Measurements from ENCODE around the gene BRD4.

Gene BRD4

DNA sequence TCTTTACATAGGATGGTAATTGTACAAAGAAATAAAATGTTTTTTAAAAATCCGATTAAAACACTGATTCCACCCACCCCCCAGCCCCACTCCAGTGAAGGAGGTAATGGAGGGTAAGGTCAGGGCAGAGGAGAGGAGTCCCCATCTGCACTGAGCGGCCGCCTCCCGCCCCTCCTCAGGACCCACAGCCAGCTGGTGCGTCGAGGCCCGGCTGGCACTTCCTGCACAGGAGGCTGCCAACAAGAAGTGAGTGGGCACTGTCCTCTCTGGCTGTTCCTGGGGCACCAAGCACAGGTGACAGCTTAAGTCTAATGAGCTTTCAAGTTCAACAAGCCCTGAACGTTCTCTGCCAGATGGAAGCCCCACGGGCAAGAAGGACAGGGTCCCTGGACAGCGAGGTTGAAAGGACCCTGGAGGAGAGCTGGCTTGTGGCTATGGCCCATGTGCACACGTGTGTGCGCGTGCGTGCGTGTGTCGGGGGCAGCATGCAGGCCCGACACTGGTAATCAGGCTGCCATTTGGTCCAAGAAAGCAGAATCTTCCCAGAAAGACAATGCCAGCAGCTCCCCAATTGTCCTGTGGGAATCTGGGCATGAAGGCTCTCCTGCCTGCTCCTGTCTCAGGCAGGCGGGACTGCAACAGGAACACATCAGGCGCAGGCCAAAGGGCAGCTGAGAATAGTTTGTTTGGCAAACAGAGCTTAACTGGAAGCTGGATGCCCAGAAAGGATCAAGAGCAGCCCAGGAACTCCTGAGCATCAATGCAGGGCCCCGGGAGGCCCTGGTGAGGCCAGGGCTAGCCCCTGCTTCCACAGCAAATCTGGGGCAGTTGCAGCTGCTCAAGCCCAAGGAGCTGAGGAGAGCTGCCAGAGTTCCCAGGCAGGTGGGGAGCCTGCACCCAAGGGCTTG is 85.0 kb downstream of the BRD4 start:
- DNase-seq: no peak

DNA sequence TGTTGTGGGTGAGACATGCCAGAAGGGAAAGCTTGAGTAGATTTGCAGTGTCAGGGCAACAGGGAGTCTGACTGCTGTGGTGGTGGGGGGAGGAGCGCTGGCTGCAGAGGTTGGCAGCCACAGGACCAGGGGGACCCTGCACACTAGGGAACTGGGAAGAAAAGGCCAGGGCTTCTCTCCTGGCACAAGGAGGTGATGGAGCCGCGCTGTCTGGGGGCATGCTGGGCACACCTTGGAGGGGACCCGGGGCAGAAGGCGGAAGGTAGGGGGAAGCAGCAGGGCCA is 86.2 kb downstream of the BRD4 start:
- no peak for DNase-seq

DNA sequence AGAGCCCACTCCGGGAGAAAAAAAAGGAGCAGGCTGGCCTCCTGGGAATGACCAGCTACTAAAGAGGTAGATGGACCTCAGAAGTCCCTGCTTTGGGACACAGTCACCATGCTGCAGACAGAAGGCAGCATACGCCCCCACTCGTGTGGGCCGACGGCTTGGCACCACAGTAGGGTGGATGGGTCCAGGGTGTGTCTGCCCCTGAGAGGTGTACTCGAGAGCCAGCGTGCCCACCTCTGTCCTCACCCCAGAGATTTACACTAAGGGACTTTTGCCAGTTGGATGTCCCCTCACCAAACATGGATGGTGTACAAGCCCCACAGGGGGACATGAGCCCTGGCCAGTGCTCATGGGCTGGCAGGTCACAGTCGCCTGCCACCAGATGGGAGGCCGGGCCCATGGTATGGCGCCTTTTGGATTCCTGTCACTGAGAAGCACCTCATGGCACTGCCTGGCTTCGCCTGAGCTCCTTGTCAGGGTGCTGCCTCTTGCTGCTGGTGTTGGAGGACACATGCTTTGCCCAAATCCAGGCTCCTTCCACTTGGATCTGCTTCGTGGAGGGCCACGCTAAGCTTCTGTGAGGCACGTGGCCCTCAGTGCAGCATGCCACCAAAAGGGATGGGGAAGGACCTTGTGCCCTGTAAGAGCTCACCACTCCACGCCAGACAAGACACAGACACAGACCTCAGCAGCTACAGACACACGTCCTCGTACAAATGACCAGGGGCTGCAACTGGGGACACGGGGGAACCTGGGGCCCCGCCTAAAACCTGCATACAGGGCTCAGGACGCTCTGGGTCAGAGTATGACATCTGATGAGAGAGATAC is 86.8 kb downstream of the BRD4 start:
- no peak for DNase-seq

DNA sequence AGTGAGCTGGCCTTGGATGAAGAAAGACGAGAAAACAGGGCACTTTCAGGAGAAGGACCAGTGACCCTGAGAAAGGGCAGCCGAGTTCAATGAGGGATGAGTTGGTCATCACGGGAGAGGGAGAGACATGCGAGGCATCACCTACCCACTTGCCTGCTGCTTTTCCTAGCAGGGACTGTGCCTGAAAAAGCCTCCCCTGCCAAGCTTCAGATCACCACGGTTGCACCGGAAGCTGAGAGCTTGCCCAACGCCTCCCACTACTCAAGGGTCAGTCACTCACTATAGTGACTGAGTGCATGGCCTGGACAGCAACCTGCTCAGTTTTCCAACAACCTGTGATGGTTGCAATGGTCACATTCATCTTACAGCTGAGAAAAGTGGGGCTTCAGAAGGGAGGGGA is 87.5 kb downstream of the BRD4 start:
- DNase-seq: no peak

DNA sequence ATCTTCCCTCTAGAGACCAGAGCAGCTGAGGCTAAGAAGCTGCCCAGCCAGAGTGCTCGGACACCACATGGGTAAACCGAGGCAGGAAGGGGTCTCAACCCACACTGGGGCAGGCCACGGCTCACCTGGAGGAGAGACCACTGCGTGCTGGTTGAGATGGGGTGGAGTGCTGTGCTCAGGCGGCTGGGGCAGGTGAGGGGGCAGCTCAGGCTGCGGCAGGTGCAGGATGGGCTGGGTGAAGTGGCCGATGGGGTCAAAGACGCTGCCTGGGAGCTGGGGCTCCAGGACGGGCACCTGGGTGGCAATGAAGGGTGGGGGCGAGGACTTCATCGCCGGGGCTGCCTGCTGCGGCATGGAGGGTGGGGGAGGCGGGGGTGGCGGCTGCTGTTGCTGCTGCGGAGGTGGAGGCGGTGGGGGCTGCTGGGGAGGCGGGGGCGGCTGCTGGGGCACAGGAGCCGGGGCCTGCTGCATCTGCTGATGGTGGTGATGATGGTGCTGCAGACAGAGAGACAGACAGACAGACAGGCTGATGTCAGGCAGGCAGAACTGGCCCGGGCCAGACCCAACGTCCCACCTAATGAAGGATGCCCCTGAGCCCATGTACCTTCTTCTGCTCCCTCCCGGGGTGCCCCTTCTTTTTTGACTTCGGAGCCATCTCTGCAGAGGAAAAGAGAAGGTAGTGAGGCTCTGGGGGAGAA is 88.1 kb downstream of the BRD4 start:
- DNase-seq: no peak

DNA sequence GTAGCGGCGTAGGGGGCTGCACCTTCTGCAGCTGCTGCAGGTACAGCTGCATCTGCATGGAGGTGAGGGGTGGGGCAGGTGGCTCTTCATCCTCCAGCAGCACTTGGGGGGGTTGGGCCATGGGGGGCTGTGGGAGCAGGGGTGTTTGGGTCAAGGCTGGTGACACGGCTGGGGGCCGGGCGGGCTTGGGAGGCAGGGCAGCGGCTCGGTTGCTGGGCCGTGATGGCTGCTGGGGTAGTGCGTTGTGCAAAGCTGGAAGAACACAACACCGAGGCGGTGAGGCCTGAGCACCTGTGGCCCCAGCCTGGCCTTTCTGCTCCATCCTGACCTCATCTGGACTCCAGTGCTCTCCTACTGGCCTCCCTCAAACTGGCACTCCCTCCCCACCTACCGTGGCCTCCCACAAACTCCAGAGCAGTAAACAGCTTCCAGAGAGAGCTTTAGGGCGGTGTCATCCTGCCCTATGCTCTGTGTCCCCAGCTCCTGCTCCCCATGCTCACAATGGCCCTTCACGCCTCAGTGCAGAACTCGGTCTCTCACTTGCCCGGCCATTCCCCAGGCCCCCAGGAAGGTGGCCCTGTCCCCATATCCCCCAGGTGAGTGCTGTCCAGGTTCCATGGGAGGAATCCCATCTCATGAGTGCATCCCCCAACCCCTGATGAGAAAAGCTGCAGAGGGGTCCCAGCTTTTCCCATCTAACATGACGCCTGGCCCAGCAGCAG is 88.9 kb downstream of the BRD4 start:
- no peak for DNase-seq

DNA sequence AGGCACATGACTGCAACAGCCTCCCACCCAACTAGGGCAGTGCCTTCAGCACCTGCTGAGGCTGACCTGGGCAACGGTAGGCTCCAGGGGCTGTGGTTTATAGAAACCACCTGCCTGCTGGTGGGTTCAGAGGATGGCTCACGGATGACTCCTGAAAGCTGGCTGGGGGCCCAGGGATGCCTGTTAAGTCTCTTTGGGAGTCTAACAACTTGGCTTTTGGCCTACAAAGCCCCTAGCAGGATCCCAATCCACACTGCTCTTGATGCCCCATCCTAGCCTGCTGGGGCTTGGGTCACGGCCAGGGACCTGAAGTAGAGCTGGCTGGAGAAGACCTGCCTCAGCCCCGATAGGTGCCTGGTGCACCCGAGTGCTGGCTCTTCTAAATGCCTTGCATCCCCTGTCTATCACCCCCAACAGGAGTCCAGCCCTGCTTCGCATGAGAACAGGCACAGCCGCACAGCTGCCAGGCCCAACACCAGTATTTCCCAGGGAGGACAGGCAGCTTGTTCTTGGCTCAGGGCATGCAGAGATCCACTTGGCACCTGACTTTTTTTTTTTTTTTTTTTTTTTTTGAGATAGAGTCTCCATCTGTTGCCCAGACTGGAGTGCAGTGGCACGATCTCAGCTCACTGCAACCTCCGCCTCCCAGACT is 91.0 kb downstream of the BRD4 start:
- no peak for DNase-seq

DNA sequence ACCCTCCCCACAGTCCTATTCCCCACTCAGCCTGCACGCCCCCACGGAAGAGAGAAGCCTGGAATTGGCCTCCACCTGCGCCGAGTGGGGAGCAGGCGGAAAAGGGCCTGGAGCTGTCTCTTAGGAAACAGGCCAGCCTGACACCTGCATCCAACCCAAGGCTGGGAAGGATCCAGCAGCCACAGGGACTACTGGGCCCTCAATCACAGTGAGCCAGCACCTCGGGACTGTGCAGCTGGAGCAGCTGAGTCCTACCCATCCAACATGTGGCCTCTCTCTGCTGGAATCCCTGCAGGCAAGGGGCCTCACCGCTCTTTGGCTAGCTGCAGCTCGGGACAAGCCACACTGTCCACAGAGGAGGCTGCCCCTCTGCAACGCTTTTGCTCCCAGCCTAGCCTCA is 91.8 kb downstream of the BRD4 start:
- DNase-seq: no peak

DNA sequence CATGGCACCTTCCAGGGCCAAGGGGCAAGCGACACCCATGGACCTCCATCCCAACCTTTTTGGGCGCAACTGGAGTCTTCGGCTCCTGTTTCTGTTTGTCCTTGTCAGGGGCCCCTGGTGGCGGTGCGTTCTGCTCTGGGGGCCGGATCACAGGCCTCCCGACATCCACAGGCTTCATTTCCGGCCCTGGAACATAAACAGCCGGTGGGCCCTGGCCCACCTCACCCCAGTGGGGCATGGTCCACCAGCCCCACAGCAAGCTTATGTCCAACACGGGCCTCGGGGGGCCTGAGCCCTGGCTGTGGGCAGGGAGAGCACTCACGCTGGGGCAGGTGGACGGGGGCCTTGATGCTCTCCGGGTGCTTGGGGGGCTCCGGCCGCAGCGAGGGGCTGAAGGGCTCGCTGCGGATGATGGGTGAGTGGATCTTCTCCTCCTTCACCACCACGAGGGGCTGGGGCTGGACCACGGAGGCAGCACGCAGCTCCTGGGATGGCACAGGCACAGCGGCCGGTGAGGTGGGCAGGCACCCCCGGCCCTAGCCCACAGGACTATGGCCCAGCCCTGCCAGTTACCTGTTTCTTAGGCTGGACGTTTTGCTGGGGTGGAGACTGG is 92.9 kb downstream of the BRD4 start:
- DNase-seq: no peak

DNA sequence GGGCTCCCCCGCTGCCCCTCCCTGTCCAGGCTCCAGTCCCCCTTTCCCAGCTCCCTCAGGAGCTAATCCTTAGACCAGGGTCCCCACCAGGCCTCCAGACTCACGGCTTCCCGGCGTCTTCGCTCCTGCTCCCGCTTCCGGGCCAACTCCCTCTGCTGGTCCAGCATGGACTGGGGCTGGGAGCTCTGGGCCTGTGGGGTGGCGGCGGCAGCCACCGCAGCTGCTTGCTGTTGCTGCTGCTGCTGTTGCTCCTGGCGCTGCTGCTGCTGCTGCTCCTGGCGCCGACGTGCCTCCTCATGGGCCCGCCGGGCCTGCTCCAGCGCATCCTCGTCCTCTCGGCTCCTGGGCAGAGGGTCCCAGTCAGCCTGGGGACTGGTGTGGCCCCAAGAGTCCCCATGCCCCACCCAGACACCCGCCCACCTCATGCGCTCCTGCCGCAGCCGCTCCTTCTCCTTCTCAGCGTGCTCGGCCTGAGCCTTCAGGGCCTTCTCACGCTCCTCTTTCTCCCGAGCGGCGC is 93.6 kb downstream of the BRD4 start:
- DNase-seq: no peak

DNA sequence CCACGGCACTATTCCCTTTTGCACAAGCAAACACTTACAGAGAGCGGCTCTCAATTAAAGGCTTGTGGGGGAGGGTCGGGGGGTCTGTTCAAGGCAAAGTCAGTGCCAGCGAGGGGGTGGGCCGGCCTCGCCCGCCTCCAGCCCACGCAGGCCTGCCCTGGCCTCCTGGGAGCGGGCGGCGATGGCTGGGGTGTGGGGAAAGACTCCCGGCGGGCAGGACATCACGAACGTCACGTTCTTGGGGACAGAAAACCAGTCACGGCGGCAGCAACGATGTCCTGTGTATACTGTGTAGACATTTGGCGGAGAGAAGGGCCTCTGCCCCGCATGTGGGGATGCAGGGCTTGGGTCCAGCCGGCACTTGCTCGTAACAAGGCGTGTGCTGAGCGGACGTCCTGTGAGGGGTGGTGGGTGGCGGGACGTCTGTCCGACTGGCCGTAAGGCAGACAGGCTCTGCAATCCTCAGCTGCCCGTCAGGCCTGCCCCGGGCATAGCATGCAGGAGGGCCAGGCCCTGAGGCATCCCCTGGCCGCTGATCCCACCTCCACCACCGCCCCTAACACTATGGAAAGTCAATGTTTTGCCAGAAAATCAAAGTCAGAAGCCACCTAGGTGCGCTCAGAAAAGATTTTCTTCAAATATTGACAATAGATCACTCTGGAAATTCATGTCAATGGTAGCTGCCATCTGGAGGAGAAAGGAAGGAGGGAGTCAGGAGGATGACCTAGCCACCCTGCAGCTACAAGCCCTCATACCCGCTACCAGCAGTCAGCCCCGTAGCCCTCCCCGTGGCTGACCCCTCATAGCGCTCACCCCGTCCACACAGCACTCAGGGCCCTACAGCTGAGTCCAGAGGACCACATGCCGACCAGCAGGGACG is 94.3 kb downstream of the BRD4 start:
- no peak for DNase-seq

DNA sequence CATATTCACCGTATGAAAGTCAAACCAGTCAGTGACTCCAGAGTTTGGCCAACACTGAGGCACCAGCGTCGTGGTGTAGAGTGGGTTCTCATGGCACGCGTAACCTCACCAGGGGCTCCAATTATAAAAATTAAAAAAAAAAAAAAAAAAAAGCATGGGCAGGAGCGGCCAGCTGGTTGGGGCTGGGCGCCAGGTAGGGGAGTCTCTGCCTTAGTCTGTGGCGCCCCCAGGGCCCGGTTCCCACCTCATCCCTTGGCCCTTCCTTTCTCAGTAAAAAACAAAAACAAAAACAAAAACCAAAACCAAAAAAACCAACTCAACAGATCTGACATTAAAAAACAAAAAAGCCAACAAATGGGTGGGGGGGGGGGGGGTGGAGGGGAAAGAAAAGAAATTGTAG is 95.5 kb downstream of the BRD4 start:
- DNase-seq: no peak

DNA sequence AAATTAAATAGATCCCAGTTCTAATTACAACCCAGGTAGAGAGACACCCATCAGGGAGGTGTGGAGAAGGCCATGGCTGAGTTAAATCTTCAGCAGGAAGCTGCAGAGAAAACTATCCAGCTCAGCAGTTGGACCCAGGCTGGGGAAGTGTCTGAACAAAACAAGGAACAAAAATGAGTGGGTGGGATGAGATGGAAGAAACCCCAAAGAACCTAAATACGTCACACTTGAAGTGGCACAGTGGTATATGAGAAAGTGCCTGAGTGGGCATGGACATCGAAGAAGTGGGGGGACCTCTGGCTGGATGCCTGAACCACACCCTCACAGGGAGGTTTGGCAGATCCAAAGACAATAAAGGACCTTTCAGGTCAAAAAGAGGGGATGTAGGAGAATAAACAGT is 96.6 kb downstream of the BRD4 start:
- DNase-seq: no peak

DNA sequence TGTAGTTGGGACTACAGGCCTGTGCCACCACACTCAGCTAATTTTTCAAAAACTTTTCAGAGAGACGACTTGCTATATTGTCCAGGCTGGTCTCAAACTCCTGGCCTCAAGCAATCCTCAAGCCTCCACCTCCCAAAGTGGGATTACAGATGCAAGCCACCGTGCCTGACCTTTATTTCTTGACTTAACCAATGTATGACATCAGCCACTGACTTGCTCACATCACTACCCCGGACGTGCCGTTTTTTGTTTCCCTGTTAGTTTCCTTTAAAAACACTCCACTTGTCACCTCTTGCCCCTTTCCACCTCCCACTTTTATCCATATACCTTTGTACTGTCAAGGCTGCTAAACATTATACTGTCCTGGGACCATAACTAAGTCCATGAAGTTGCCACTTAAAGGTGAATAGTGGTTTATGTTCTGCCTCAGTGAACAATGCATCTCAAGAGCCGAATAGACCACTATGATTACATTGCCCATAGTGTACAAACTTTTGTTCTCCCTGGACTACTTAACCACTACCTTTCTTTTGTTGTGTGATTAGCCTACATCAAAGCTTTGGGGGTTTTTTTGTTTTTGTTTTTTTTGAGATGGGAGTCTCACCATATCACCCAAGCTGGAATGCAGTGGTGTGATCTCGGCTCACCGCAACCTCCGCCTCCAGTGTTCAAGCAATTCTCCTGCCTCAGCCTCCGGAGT is 97.8 kb downstream of the BRD4 start:
- DNase-seq: no peak

DNA sequence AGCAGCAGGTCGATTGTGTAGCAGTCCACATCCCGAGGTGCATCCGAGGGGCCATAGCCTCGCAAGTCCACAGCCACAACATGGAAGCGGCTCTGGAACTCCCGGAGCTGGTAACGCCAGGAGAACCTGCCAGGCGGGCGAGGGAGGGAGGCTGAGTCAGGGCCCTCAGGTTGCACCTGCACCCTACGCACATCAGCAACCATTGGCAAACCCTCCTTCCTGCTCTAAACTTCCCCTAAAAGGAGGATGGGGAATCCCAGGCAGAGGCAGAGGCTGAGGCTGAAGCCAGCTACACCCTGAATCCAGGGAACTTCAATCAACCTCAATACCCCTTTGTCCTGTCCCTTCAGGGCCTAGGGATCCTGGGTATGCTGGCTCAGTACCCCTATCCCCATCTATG is 101.1 kb downstream of the BRD4 start:
- no peak for DNase-seq

DNA sequence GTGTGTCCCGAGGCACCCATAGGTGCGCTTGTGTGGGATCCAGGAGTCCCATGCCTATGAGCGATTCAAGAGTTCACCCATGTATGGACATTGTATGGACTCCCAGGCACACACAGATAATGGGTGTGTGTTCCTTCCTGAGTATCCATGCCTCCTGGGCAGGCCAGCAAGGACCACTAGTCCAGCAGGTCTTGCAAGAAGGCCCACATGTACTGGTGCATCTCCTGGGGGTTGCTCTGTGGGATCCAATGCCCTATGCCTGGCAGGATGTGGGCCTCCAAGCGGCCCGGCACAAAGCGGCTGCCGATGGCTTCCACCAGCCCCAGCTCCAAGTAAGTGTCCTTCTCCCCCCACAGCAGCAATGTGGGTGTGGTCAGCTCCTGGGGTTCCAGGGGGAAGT is 105.1 kb downstream of the BRD4 start:
- DNase-seq: no peak

DNA sequence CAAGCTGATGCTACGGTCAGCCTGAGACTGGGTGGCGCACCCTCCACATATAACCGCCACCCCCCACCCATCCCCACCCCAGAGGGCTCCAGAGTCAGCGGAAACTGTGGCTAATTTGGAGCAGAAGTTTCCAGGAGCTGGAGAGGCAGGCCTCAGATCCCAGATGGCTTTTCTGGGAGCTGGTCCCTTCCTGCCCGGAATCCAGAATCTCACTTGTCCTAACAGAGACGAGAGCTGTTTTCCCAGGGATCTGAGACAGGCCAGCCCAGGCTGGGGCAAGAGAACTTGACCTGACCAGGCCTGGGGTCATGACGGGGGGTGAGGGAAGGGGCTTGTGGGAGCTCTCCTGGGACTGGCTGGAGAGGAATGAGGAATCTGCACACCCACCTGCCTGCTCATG is 106.6 kb downstream of the BRD4 start:
- no peak for DNase-seq

DNA sequence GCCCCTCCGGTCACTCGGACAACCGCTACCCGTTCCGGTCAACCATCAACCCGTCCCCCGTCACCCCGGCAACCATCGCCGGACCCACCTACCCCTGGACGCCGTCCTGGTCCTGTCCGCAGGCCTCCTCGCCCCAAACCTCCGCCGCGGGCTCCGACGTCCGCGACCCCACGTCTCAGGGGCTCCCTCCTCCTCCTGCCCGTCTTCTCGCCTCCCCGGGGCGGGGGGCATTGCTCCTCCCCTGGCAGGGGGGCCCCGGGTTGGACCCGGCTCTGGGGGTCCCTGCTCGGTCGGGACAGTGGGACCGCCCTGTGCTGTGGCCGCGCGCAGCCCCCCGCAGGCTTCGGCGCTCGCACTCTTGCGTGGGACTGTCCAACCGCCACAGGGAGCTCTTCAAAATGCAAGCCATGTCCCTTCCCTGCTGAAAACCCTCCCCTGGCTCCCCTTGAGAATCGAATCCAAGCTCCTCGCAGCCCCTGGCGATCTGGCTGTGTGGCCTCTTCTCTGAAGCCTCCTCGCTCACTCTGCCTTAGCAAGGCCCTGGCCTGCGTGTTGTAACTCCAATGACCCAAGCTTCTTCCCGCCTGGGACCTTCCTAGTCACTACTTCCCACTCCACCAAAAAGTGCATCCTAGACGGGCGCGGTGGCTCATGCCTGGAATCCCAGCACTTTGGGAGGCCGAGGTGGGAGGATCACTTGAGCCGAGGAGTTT is 108.5 kb downstream of the BRD4 start:
- no peak for DNase-seq

All from stimulated activated naive CD4-positive, alpha-beta T cell treated with Interleukin-2 at 50 U/mL for 16 hours (primary cell).